ENCODE measurements around the gene RASA4B.
"Not testable (repeated sequence)": the region's sequence is repeated elsewhere in the genome, so short reads cannot be mapped to it uniquely, and the experiment has no call there.

The RASA4B gene

GRCh38 chr7:102517550-102518147, at the start of gene RASA4B:
RASA4B (minus strand) TSS chr7:102517777; CDS start chr7:102517710, 67 bp downstream.
- not testable (repeated sequence) for DNase-seq

GRCh38 chr7:102550808-102551422, 33.3 kb upstream of the RASA4B start, which contains the start of gene SPDYE2:
SPDYE2 (plus strand) TSS chr7:102551226; CDS start chr7:102553256, 2,030 bp downstream.
- DNase-seq, result not testable (repeated sequence)

- not testable (repeated sequence) for DNase-seq
Measured at GRCh38 chr7:102546353-102546752, 28.8 kb upstream of the RASA4B start.

- not testable (repeated sequence) for DNase-seq
Measured at GRCh38 chr7:102545288-102545687, 27.7 kb upstream of the RASA4B start.

- DNase-seq, result not testable (repeated sequence)
Measured at GRCh38 chr7:102544372-102544771, 26.8 kb upstream of the RASA4B start.

GRCh38 chr7:102543596-102543995, 26.0 kb upstream of the RASA4B start, which contains the start of gene UPK3BL2:
UPK3BL2 (minus strand) TSS chr7:102543696; CDS start chr7:102543636, 60 bp downstream.
- DNase-seq, result not testable (repeated sequence)

GRCh38 chr7:102542771-102543170, 25.2 kb upstream of the RASA4B start:
- DNase-seq, result not testable (repeated sequence)

GRCh38 chr7:102542083-102542482, 24.5 kb upstream of the RASA4B start:
- not testable (repeated sequence) for DNase-seq

- not testable (repeated sequence) for DNase-seq
Measured at GRCh38 chr7:102540604-102541003, 23.0 kb upstream of the RASA4B start.

- DNase-seq, result not testable (repeated sequence)
Measured at GRCh38 chr7:102535062-102535615, 17.6 kb upstream of the RASA4B start.

GRCh38 chr7:102532127-102532526, 14.6 kb upstream of the RASA4B start:
- not testable (repeated sequence) for DNase-seq

- DNase-seq, result not testable (repeated sequence)
Measured at GRCh38 chr7:102531583-102531982, 14.0 kb upstream of the RASA4B start.

- DNase-seq, result not testable (repeated sequence)
Measured at GRCh38 chr7:102527822-102528793, 10.5 kb upstream of the RASA4B start.

- not testable (repeated sequence) for DNase-seq
Measured at GRCh38 chr7:102527182-102527581, 9.6 kb upstream of the RASA4B start.

GRCh38 chr7:102524803-102525202, 7.2 kb upstream of the RASA4B start:
- DNase-seq, result not testable (repeated sequence)

- DNase-seq, result not testable (repeated sequence)
Measured at GRCh38 chr7:102520797-102521196, 3.2 kb upstream of the RASA4B start.

- DNase-seq, result not testable (repeated sequence)
Measured at GRCh38 chr7:102516951-102517350, 626 bp downstream of the RASA4B start.

GRCh38 chr7:102515889-102516288, 1.7 kb downstream of the RASA4B start:
- DNase-seq, result not testable (repeated sequence)

GRCh38 chr7:102514881-102515721, 2.5 kb downstream of the RASA4B start:
- DNase-seq, result not testable (repeated sequence)

GRCh38 chr7:102512642-102513221, 4.8 kb downstream of the RASA4B start:
- DNase-seq, result not testable (repeated sequence)

GRCh38 chr7:102511860-102512522, 5.6 kb downstream of the RASA4B start:
- DNase-seq, result not testable (repeated sequence)

All from activated CD4-positive, CD25-positive, alpha-beta regulatory T cell (primary cell).